RWPE2 (cell line): ENCODE measurements around the gene HOXD11.

ENCODE experiments used
- ATAC-seq: fragments of 200-7000 bp; cut with Tn5 transposase; 3 replicates; pipeline ENCODE4 v1.9.1; 2021; ENCODE audit warnings: low read depth
- DNase-seq: peaks from one replicate; pipeline ENCODE4 v3.0.0-alpha.2; 2020; ENCODE audit warnings: low spot score
- H3K27ac ChIP-seq: fragments of 450-650 bp; 2 replicates; pipeline ENCODE4 v1.5.1; 2017; ENCODE audit warnings: mild to moderate bottlenecking; ENCODE audit not compliant: poor library complexity, severe bottlenecking
- H3K27me3 ChIP-seq: fragments of 250-450 bp; sonication (Bioruptor Pico); 2 replicates; pipeline ENCODE4 v1.5.1; 2021; ENCODE audit warnings: mild to moderate bottlenecking, moderate library complexity; ENCODE audit not compliant: insufficient read depth, poor library complexity, severe bottlenecking
- H3K36me3 ChIP-seq: fragments of 250-450 bp; sonication (Bioruptor Pico); 2 replicates; pipeline ENCODE4 v1.5.1; 2020; ENCODE audit warnings: low read depth, mild to moderate bottlenecking, moderate library complexity
- H3K4me1 ChIP-seq: fragments of 250-450 bp; sonication (Bioruptor Pico); 2 replicates; pipeline ENCODE4 v1.5.1; 2021; ENCODE audit warnings: mild to moderate bottlenecking, moderate library complexity; ENCODE audit not compliant: insufficient read depth, poor library complexity, severe bottlenecking
- H3K4me3 ChIP-seq: fragments of 250-450 bp; sonication (Bioruptor Pico); 2 replicates; pipeline ENCODE4 v1.5.1; 2021; ENCODE audit warnings: mild to moderate bottlenecking, moderate library complexity; ENCODE audit not compliant: severe bottlenecking
- H3K9me3 ChIP-seq: fragments of 250-450 bp; sonication (Bioruptor Pico); 2 replicates; pipeline ENCODE4 v1.5.1; 2021; ENCODE audit warnings: mild to moderate bottlenecking, moderate library complexity; ENCODE audit not compliant: severe bottlenecking
- CTCF ChIP-seq: fragments of 450-650 bp; IDR thresholded peaks from one replicate; pipeline ENCODE4 v1.5.1; 2017; ENCODE audit warnings: mild to moderate bottlenecking, moderate library complexity; ENCODE audit not compliant: poor library complexity, severe bottlenecking

HOXD11 gene

GRCh38 chr2:176106581-176107539 is at the start of gene HOXD11:
HOXD11 (plus strand) TSS chr2:176107280; CDS start chr2:176107356, 76 bp downstream.
- Histone ChIP-seq H3K9me3 (no peaks in the 10 kb centered on the region), H3K4me1 (no peaks in the 10 kb centered on the region), H3K36me3 (peaks cover 25% of the 10 kb centered on the region), H3K27ac (peak within 1 kb of the TSS; percentile 95), H3K4me3 (peak within 1 kb of the TSS; percentile 56), H3K27me3 (no peaks in the 10 kb centered on the region)
- ATAC-seq (peak; percentile 57), DNase-seq (peak; percentile 94)
- no peak for TF ChIP-seq CTCF

DNA sequence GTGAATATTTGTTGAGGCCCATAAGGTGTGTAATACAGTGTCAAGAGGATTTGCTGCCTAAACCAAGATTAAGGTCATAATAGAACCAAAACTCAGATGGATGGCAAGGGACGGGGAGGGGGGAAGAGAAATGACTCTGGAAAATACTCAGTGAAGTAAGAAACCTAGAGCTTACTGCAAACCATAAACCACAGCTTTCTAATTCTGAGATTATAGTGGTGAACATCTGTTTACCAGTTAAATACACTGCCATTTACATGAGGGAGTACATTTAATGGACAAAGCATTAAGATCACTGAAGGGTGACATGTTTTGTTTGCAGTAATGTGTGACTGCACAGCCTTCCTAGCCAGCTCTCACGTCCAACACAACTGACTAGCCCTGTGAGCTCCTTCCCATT is 43.1 kb upstream of the HOXD11 start:
- ATAC-seq (no peak), DNase-seq (no peak)
- no peak for TF ChIP-seq CTCF
- no peaks in the 10 kb centered on the region for H3K36me3 ChIP-seq
- H3K4me3 ChIP-seq: no peak overlapping the region
- no peaks in the 10 kb centered on the region for H3K4me1 ChIP-seq
- peaks cover 5% of the 10 kb centered on the region for H3K27me3 ChIP-seq
- H3K9me3 ChIP-seq: no peaks in the 10 kb centered on the region
- no peak overlapping the region for H3K27ac ChIP-seq

- Histone ChIP-seq H3K36me3 (no peaks in the 10 kb centered on the region), H3K27me3 (peaks cover 5% of the 10 kb centered on the region), H3K27ac (no peak overlapping the region), H3K4me1 (no peaks in the 10 kb centered on the region), H3K4me3 (no peak overlapping the region), H3K9me3 (no peaks in the 10 kb centered on the region)
- no peak for ATAC-seq
- no peak for DNase-seq
- no peak for TF ChIP-seq CTCF
Measured at GRCh38 chr2:176066645-176067588, 40.2 kb upstream of the HOXD11 start.

GRCh38 chr2:176067589-176068418 is 39.3 kb upstream of the HOXD11 start:
- no peak for DNase-seq
- Histone ChIP-seq H3K4me3 (no peak overlapping the region), H3K9me3 (no peaks in the 10 kb centered on the region), H3K27ac (no peak overlapping the region), H3K4me1 (no peaks in the 10 kb centered on the region), H3K27me3 (peaks cover 4% of the 10 kb centered on the region), H3K36me3 (no peaks in the 10 kb centered on the region)
- ATAC-seq: no peak
- TF ChIP-seq CTCF: no peak
